Measurements from ENCODE around the gene RTBDN.

Gene RTBDN

GRCh38 chr19:12782174-12782423 is 52.3 kb downstream of the RTBDN start:
- peak overlapping the region; percentile 87 for H3K27ac ChIP-seq (ENCODE audit: low read depth, low read length)
- H3K4me3 ChIP-seq (ENCODE audit: low read depth in 1 of 2, low read length in 2 of 2) = peak overlapping the region; percentile 53 to 64
- peaks cover 30% of the 10 kb centered on the region for H3K4me1 ChIP-seq (ENCODE audit: insufficient read depth, low read length)
- no peaks in the 10 kb centered on the region for H3K36me3 ChIP-seq (ENCODE audit: insufficient read depth, low read length)
- no peaks in the 10 kb centered on the region for H3K9me3 ChIP-seq (ENCODE audit: low read length)
- H3K9ac ChIP-seq (ENCODE audit: low read length) = peak overlapping the region; percentile 46
- H3K27me3 ChIP-seq (ENCODE audit: control insufficient read depth in 1 of 2, insufficient read depth in 2 of 2, low read length in 2 of 2) = no peaks in the 10 kb centered on the region

- Histone ChIP-seq H3K27me3 (ENCODE audit: control insufficient read depth in 1 of 2, insufficient read depth in 2 of 2, low read length in 2 of 2) (no peaks in the 10 kb centered on the region), H3K9ac (ENCODE audit: low read length) (peak overlapping the region; percentile 75), H3K9me3 (ENCODE audit: low read length) (no peaks in the 10 kb centered on the region), H3K4me3 (ENCODE audit: low read depth in 1 of 2, low read length in 2 of 2) (no peak overlapping the region), H3K36me3 (ENCODE audit: insufficient read depth, low read length) (no peaks in the 10 kb centered on the region), H3K27ac (ENCODE audit: low read depth, low read length) (peak overlapping the region; percentile 99), H3K4me1 (ENCODE audit: insufficient read depth, low read length) (peaks cover 30% of the 10 kb centered on the region)
Measured at GRCh38 chr19:12779162-12779993, 55.0 kb downstream of the RTBDN start.

GRCh38 chr19:12778905-12779161 is 55.5 kb downstream of the RTBDN start:
- no peaks in the 10 kb centered on the region for H3K9me3 ChIP-seq (ENCODE audit: low read length)
- no peaks in the 10 kb centered on the region for H3K36me3 ChIP-seq (ENCODE audit: insufficient read depth, low read length)
- peaks cover 30% of the 10 kb centered on the region for H3K4me1 ChIP-seq (ENCODE audit: insufficient read depth, low read length)
- H3K27ac ChIP-seq (ENCODE audit: low read depth, low read length) = peak overlapping the region; percentile 99
- peak overlapping the region in 1 of 2 donors; percentile 89 for H3K4me3 ChIP-seq (ENCODE audit: low read depth in 1 of 2, low read length in 2 of 2)
- H3K9ac ChIP-seq (ENCODE audit: low read length) = peak overlapping the region; percentile 75
- no peaks in the 10 kb centered on the region for H3K27me3 ChIP-seq (ENCODE audit: control insufficient read depth in 1 of 2, insufficient read depth in 2 of 2, low read length in 2 of 2)

GRCh38 chr19:12778017-12778904 is 56.1 kb downstream of the RTBDN start:
- Histone ChIP-seq H3K36me3 (ENCODE audit: insufficient read depth, low read length) (no peaks in the 10 kb centered on the region), H3K9me3 (ENCODE audit: low read length) (no peaks in the 10 kb centered on the region), H3K27ac (ENCODE audit: low read depth, low read length) (peak overlapping the region; percentile 99), H3K27me3 (ENCODE audit: control insufficient read depth in 1 of 2, insufficient read depth in 2 of 2, low read length in 2 of 2) (no peaks in the 10 kb centered on the region), H3K9ac (ENCODE audit: low read length) (peak overlapping the region; percentile 75), H3K4me3 (ENCODE audit: low read depth in 1 of 2, low read length in 2 of 2) (peak overlapping the region; percentile 71 to 89), H3K4me1 (ENCODE audit: insufficient read depth, low read length) (peaks cover 25% of the 10 kb centered on the region)

GRCh38 chr19:12777217-12778016 is 57.0 kb downstream of the RTBDN start:
- Histone ChIP-seq H3K27ac (ENCODE audit: low read depth, low read length) (peak overlapping the region; percentile 99), H3K9ac (ENCODE audit: low read length) (peak overlapping the region; percentile 75), H3K27me3 (ENCODE audit: control insufficient read depth in 1 of 2, insufficient read depth in 2 of 2, low read length in 2 of 2) (no peaks in the 10 kb centered on the region), H3K4me1 (ENCODE audit: insufficient read depth, low read length) (peaks cover 22% of the 10 kb centered on the region), H3K4me3 (ENCODE audit: low read depth in 1 of 2, low read length in 2 of 2) (peak overlapping the region; percentile 71 to 89), H3K9me3 (ENCODE audit: low read length) (no peaks in the 10 kb centered on the region), H3K36me3 (ENCODE audit: insufficient read depth, low read length) (no peaks in the 10 kb centered on the region)

Measured in muscle layer of colon (tissue), 2 donors.